Nephron (organoid): ENCODE data around the gene SCN3A.

ENCODE experiments used
- H3K27ac Mint-ChIP-seq, 3 experiments: 2 replicates each; pipeline ENCODE4 v1.8.0; 2020; ENCODE audit warnings: mixed read lengths in 3 of 3, mild to moderate bottlenecking in 2 of 3, moderate library complexity in 1 of 3
- H3K27me3 Mint-ChIP-seq: 2 replicates; pipeline ENCODE4 v1.8.0; 2021; ENCODE audit warnings: low read depth, mild to moderate bottlenecking, moderate library complexity, mixed read lengths
- H3K36me3 Mint-ChIP-seq: 2 replicates; pipeline ENCODE4 v1.8.0; 2020; ENCODE audit warnings: low read depth, mixed read lengths
- H3K4me1 Mint-ChIP-seq: 2 replicates; pipeline ENCODE4 v1.8.0; 2020; ENCODE audit warnings: mixed read lengths
- H3K4me3 Mint-ChIP-seq, 3 experiments: 2 replicates each; pipeline ENCODE4 v1.8.0; 2020; ENCODE audit warnings: mild to moderate bottlenecking in 3 of 3, mixed read lengths in 3 of 3, moderate library complexity in 2 of 3
- H3K9me3 Mint-ChIP-seq: 2 replicates; pipeline ENCODE4 v1.8.0; 2020; ENCODE audit warnings: mixed read lengths
- TF ChIP-seq, protein P1 (sequence below), 3 experiments: fragments of 200-600 bp; sonication (generic); IDR thresholded peaks; one replicate each; pipeline ENCODE4 v1.5.0; 2021; ENCODE audit warnings: antibody characterized with exemption in 3 of 3; ENCODE audit not compliant: unreplicated experiment in 3 of 3

SCN3A gene

DNA sequence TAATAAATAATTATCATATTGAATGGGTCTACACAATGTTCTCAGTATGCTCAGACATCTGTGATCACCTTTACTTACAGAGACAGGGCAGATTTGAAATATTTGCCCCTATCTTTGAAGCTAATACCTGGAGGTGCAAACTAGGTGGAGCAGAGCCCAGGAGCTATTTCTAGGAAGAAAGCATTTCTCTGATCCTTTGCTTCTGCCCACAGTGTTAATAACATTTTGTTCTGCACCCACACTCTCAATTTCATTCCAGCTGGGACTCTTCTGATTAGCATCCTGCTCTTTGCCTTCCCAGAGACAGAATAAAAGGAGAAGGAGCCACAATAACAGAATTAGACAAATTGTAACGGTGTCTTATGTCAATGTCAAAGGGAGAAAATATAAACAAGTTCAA is 23.7 kb upstream of the SCN3A start:
- Mint-ChIP-seq H3K4me3 (no peak overlapping the region), H3K27ac (no peak overlapping the region), H3K36me3 (no peaks in the 10 kb centered on the region), H3K9me3 (no peaks in the 10 kb centered on the region), H3K4me1 (no peaks in the 10 kb centered on the region), H3K27me3 (no peaks in the 10 kb centered on the region)
- TF ChIP-seq, protein P1, sequence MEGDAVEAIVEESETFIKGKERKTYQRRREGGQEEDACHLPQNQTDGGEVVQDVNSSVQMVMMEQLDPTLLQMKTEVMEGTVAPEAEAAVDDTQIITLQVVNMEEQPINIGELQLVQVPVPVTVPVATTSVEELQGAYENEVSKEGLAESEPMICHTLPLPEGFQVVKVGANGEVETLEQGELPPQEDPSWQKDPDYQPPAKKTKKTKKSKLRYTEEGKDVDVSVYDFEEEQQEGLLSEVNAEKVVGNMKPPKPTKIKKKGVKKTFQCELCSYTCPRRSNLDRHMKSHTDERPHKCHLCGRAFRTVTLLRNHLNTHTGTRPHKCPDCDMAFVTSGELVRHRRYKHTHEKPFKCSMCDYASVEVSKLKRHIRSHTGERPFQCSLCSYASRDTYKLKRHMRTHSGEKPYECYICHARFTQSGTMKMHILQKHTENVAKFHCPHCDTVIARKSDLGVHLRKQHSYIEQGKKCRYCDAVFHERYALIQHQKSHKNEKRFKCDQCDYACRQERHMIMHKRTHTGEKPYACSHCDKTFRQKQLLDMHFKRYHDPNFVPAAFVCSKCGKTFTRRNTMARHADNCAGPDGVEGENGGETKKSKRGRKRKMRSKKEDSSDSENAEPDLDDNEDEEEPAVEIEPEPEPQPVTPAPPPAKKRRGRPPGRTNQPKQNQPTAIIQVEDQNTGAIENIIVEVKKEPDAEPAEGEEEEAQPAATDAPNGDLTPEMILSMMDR (IDR thresholded peaks at IDR 0.05; ENCODE audit: unreplicated experiment in 3 of 3) = no peak

- H3K27me3 Mint-ChIP-seq = no peaks in the 10 kb centered on the region
- TF ChIP-seq, protein P1 (IDR thresholded peaks at IDR 0.05; ENCODE audit: unreplicated experiment in 3 of 3) = no peak
- H3K27ac Mint-ChIP-seq = no peak overlapping the region
- H3K4me3 Mint-ChIP-seq = no peak overlapping the region
- no peaks in the 10 kb centered on the region for H3K36me3 Mint-ChIP-seq
- no peaks in the 10 kb centered on the region for H3K4me1 Mint-ChIP-seq
- no peaks in the 10 kb centered on the region for H3K9me3 Mint-ChIP-seq
These were observed 21.1 kb upstream of the SCN3A start for GRCh38 chr2:165224941-165225340.

- Mint-ChIP-seq H3K4me1 (no peaks in the 10 kb centered on the region), H3K27ac (no peak overlapping the region), H3K4me3 (no peak overlapping the region)
These were observed 15.6 kb upstream of the SCN3A start for GRCh38 chr2:165219481-165219880.

DNA sequence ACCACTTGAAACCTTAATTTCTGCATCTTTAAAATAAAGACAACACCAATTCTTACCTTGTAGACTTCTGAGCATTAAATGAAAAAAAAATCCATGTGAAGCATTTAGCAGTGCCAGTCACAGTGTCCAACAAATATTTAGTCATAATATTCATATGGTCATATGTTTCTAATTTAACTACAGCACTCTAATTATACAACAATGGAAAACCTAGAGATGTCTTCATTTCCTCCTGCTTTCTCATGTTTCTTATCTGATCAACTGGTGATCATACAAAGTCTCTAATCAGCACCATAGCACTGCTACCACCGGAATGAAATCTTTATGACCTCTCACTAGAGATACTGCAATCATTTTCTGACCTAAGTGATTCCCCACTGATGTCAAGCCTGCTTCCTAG is 10.2 kb upstream of the SCN3A start:
- TF ChIP-seq, protein P1 (IDR thresholded peaks at IDR 0.05; ENCODE audit: unreplicated experiment in 3 of 3) = no peak
- Mint-ChIP-seq H3K9me3 (no peaks in the 10 kb centered on the region), H3K27me3 (no peaks in the 10 kb centered on the region), H3K4me1 (no peaks in the 10 kb centered on the region), H3K36me3 (no peaks in the 10 kb centered on the region), H3K27ac (no peak overlapping the region), H3K4me3 (no peak overlapping the region)

More at GRCh38 chr2:165219481-165219880, 15.6 kb upstream of the SCN3A start:
- Mint-ChIP-seq H3K27me3 (no peaks in the 10 kb centered on the region), H3K36me3 (no peaks in the 10 kb centered on the region), H3K9me3 (no peaks in the 10 kb centered on the region)
- TF ChIP-seq, protein P1 (IDR thresholded peaks at IDR 0.05; ENCODE audit: unreplicated experiment in 3 of 3) = no peak

GRCh38 chr2:165208094-165208493 is 4.2 kb upstream of the SCN3A start:
- no peaks in the 10 kb centered on the region for H3K9me3 Mint-ChIP-seq
- no peak overlapping the region for H3K4me3 Mint-ChIP-seq
- peaks cover 5% of the 10 kb centered on the region for H3K4me1 Mint-ChIP-seq
- no peaks in the 10 kb centered on the region for H3K27me3 Mint-ChIP-seq
- H3K36me3 Mint-ChIP-seq = no peaks in the 10 kb centered on the region
- H3K27ac Mint-ChIP-seq = no peak overlapping the region
- TF ChIP-seq, protein P1 (IDR thresholded peaks at IDR 0.05; ENCODE audit: unreplicated experiment in 3 of 3) = no peak

DNA sequence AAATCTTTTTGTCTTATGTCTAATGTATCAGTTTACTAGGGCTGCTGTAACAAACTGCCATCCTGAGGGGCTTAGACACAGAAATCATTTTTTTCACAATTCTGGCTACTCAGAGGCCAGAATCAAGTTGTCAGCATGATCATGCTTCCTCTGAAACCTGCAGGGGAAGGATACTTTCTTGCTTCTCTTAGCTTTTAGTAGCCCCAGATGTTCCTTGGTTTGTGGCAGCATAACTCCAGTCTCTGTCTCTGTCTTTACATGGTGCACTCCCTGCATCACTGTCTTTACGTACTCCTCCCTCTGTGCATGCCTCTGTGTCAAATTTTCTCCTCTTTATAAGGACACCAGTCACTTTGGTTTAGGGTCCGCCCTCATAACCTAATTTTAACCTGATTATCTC is 2.0 kb upstream of the SCN3A start:
- Mint-ChIP-seq H3K4me1 (peaks cover 5% of the 10 kb centered on the region), H3K27me3 (no peaks in the 10 kb centered on the region), H3K9me3 (no peaks in the 10 kb centered on the region), H3K4me3 (no peak overlapping the region), H3K27ac (no peak overlapping the region), H3K36me3 (no peaks in the 10 kb centered on the region)
- TF ChIP-seq, protein P1 (IDR thresholded peaks at IDR 0.05; ENCODE audit: unreplicated experiment in 3 of 3) = no peak
